ENCODE results near the gene RTN4R. TPM values are rescaled to one million over a fixed set of nuclear protein-coding genes. Genes with fewer than 3 reads are reported as not detected.

RTN4R gene
- total RNA-seq, 2 donors from 2014 or later = 0.66 to 1.8 TPM

- WGBS, 2 donors = 90 to 95% methylated on average over 4 to 8 of the region's 8 CpGs
- Histone ChIP-seq H3K27ac (no peak overlapping the region), H3K9me3 (no peaks in the 10 kb centered on the region), H3K27me3 (no peaks in the 10 kb centered on the region), H3K4me3 (no peak overlapping the region), H3K4me1 (peaks cover 9% of the 10 kb centered on the region), H3K36me3 (replicated peaks in 1 of 2; ENCODE audit: insufficient read depth in 1 of 2, low read depth in 2 of 2) (no peaks in the 10 kb centered on the region)
- TF ChIP-seq CTCF (IDR thresholded peaks at IDR 0.05) (no peak), POLR2A (IDR thresholded peaks at IDR 0.05) (no peak)
- ATAC-seq (no peak), DNase-seq (no peak)
- intact Hi-C loops (cut with DNase I) = no loop called here
Measured at GRCh38 chr22:20259327-20259688, 8.8 kb downstream of the RTN4R start.

GRCh38 chr22:20258584-20259326 lies 9.4 kb downstream of the RTN4R start:
- H3K27ac ChIP-seq = no peak overlapping the region
- DNase-seq (no peak), ATAC-seq (no peak)
- no peaks in the 10 kb centered on the region for H3K9me3 ChIP-seq
- TF ChIP-seq POLR2A (IDR thresholded peaks at IDR 0.05) = no peak
- TF ChIP-seq CTCF (IDR thresholded peaks at IDR 0.05) = no peak
- H3K4me1 ChIP-seq = peaks cover 9% of the 10 kb centered on the region
- intact Hi-C loops (cut with DNase I) = no loop called here
- 94 to 95% methylated on average over 13 to 18 of the region's 18 CpGs for WGBS, 2 donors
- no peaks in the 10 kb centered on the region for H3K27me3 ChIP-seq
- no peak overlapping the region for H3K4me3 ChIP-seq
- H3K36me3 ChIP-seq (replicated peaks in 1 of 2; ENCODE audit: insufficient read depth in 1 of 2, low read depth in 2 of 2) = no peaks in the 10 kb centered on the region

GRCh38 chr22:20258021-20258299 lies 10.2 kb downstream of the RTN4R start:
- no peak for ATAC-seq
- no peaks in the 10 kb centered on the region for H3K9me3 ChIP-seq
- H3K27ac ChIP-seq = no peak overlapping the region
- no peak overlapping the region for H3K4me3 ChIP-seq
- H3K27me3 ChIP-seq = no peaks in the 10 kb centered on the region
- WGBS, 2 donors = 29 to 40% methylated on average over 3 to 4 of the region's 4 CpGs
- no peaks in the 10 kb centered on the region for H3K36me3 ChIP-seq (replicated peaks in 1 of 2; ENCODE audit: insufficient read depth in 1 of 2, low read depth in 2 of 2)
- no peak for DNase-seq
- peaks cover 7% of the 10 kb centered on the region for H3K4me1 ChIP-seq
- TF ChIP-seq CTCF (IDR thresholded peaks at IDR 0.05) (no peak), POLR2A (IDR thresholded peaks at IDR 0.05) (no peak)
- intact Hi-C loops (cut with DNase I) = no loop called here

- H3K4me1 ChIP-seq = peaks cover 2% of the 10 kb centered on the region
- intact Hi-C loops (cut with DNase I) = no loop called here
- no peaks in the 10 kb centered on the region for H3K9me3 ChIP-seq
- H3K4me3 ChIP-seq = no peak overlapping the region
- TF ChIP-seq POLR2A (IDR thresholded peaks at IDR 0.05) = no peak
- TF ChIP-seq CTCF (IDR thresholded peaks at IDR 0.05) = no peak
- 92 to 95% methylated on average over 12 to 15 of the region's 15 CpGs for WGBS, 2 donors
- H3K27ac ChIP-seq = no peak overlapping the region
- H3K36me3 ChIP-seq (replicated peaks in 1 of 2; ENCODE audit: insufficient read depth in 1 of 2, low read depth in 2 of 2) = no peaks in the 10 kb centered on the region
- ATAC-seq = no peak
- no peak for DNase-seq
- no peaks in the 10 kb centered on the region for H3K27me3 ChIP-seq
Measured at GRCh38 chr22:20257212-20258020, 10.7 kb downstream of the RTN4R start.
